ENCODE measurements around the gene KSR1.
A peak's percentile ranks its signal among the peaks of the same experiment; 100 is the strongest.

Gene KSR1

DNA sequence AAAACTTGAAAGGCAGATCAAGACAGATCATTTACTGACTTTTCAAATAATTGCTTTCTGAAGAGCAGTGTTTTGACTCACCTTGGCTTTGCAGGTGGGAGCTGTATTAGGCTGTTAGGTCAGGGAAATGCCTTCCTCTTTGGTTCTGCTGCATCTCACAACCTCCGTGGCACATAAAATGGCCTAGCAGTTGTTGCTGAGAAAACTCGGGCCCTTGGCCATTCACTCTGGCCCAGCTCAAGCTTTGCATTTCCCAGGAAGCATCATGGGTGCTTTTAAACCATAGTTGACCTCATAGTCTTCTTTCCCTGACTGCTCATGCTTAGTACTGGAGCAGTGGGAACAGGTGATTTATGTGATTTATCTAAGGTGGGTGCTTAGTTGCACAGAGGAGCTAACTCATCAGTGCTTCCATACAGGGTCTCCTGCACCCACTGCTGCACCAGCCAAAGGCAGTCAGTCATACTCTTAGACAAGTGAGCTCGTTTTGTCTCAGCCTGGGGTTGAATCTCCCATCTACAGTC, 83.6 kb downstream of the KSR1 start:
- TF ChIP-seq, protein P1, sequence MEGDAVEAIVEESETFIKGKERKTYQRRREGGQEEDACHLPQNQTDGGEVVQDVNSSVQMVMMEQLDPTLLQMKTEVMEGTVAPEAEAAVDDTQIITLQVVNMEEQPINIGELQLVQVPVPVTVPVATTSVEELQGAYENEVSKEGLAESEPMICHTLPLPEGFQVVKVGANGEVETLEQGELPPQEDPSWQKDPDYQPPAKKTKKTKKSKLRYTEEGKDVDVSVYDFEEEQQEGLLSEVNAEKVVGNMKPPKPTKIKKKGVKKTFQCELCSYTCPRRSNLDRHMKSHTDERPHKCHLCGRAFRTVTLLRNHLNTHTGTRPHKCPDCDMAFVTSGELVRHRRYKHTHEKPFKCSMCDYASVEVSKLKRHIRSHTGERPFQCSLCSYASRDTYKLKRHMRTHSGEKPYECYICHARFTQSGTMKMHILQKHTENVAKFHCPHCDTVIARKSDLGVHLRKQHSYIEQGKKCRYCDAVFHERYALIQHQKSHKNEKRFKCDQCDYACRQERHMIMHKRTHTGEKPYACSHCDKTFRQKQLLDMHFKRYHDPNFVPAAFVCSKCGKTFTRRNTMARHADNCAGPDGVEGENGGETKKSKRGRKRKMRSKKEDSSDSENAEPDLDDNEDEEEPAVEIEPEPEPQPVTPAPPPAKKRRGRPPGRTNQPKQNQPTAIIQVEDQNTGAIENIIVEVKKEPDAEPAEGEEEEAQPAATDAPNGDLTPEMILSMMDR (IDR thresholded peaks at IDR 0.05; ENCODE audit: low read depth, low read length), result no peak
- H3K4me3 ChIP-seq (ENCODE audit: low read depth, low read length), result no peak overlapping the region

DNA sequence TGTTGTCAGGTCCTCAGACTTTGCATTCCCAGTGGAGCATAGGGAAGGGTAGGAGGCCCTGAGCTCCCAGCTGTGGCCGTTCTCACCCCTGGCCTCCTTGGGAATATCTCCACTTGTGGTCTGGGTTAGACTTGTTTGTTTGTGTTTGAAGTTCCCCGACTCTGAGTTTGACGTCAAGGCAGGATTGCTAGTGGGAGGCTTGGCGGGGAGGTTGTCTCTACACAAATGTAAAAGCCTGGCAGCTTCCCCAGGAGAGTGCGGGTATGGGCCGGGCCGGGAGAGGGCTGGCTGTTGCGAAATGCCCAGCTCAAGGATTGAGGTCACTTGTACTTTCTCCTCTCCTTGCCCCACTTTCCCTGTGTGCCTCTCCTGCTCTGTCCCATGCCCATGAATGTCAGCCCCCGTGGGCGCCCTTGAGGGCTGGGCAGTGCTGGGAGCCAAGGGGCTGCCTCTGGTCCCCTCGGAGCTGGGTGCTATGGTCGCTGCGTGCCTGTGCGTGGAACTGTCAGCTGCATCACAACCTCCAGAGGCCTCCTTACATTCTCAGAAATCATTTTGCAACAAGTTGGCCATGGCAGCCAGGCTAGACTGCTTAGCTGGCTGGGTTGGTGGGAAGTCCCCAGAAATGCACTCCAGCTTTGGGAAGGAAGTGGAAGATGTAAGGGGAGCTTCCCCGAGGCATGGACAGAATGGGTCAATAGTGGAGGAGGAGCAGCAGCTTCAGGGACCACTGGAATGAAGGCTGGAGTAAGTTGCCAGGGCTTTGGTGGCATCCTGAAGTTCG, 84.3 kb downstream of the KSR1 start:
- TF ChIP-seq, protein P1 (IDR thresholded peaks at IDR 0.05; ENCODE audit: low read depth, low read length), result no peak
- 0 out of 2 replicates have a peak overlapping the region, but pooled peaks have one; percentile 2 for H3K4me3 ChIP-seq (ENCODE audit: low read depth, low read length)

DNA sequence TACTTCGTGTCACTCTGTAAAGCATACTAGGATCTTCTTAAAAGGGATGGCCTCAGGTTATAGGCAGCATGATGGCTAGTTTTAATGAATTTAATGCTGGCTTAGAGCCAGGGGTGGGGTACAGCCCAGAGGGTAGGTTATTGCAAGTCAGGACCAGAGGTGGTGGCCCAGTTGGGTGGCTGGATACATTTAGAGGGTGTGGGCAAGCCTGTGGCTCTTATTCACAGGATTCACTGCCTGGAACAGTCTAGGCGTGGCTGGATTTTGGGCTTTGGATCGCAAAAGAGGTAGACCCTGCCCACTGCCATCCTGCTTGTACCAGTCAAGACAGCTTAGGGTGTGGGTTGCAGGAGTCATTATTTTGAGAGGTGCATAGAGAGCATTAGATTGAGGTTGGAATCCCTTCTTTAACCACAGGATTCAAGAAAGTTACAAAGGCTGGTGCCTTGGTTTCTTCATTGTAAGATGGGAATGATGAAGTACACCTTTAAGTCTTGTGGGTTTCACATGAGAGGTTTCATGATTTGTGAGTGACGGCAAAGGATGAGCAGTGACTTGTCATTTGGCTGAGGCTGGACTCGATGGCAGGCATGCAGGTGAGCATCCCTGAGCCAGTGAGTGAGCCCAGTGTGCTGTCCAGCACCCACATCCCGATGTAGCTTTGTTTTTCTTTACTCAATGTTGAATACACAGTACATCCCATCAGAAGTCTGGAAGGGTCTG, 85.2 kb downstream of the KSR1 start:
- TF ChIP-seq, protein P1 (IDR thresholded peaks at IDR 0.05; ENCODE audit: low read depth, low read length), result no peak

DNA sequence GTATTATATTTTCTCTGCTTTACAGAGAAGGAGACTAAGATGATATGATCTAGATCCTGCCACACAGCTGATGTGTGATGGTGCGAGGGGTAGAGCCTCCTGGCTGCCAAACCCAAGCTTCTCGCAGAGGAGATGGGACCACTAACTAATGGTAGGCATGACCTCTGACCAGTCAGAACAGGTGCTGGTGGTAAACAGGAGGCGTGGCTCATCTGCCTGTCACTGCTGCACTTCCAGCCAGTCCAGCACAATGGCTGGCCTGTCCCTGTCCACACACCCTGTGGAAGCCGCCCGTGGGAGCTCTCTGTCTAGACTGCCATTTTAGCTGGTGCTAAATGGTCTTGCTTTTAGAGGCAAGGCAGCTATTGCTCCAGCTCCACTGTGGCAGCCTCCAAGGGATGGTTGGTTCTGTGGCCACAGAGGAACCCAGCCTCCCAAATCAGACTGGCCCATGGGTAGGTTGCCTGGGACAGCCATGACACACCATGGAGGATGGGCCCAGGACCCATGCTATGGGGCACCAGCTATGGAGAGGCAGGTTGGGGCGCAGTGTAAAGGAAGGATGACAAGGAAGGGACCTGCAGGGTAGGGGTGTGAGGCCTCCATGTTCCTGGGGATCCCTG, 86.7 kb downstream of the KSR1 start:
- TF ChIP-seq, protein P1 (IDR thresholded peaks at IDR 0.05; ENCODE audit: low read depth, low read length), result no peak
- no peak overlapping the region for H3K4me3 ChIP-seq (ENCODE audit: low read depth, low read length)

More for the DNA sequence above, 85.2 kb downstream of the KSR1 start:
- no peak overlapping the region for H3K4me3 ChIP-seq (ENCODE audit: low read depth, low read length)

DNA sequence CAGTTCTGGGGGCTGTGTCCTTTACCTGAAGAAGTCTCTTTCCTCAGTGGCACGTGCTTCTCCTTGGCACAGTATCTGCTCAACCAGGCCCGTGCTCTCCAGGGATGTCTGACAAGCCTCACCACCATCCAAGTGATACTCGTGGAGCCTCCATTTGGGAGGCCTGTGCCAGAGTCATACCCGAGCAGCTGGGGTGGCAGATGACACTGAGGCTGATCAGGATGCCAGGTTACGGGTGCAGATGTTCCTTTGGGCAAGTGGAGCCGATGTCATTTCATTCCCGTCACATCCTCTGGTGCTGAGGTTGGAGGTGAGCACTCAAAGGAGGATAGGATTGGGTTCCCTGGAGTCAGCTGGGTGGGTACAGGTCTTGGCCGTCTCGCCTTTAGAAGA, 87.2 kb downstream of the KSR1 start:
- TF ChIP-seq, protein P1 (IDR thresholded peaks at IDR 0.05; ENCODE audit: low read depth, low read length), result no peak
- H3K4me3 ChIP-seq (ENCODE audit: low read depth, low read length), result no peak overlapping the region

DNA sequence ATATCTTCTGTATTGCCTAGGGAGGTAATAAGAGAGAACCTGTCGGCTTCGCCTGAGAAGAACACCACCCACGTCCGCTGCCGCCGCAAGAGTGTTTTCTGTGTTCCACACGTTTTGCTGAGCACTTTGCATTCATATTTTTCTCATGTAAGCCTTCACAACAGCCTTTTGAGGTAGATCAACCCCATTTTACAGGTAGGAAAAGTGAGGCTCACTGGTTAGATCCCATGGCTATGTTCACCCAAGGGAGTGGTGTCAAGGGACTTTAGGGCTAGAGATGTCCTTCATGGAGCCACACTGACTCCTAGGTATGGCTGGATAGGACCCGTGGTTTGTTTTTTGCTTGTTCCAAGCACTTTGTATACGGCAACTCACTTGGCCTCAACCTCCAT, 87.7 kb downstream of the KSR1 start:
- TF ChIP-seq, protein P1 (IDR thresholded peaks at IDR 0.05; ENCODE audit: low read depth, low read length), result no peak
- no peak overlapping the region for H3K4me3 ChIP-seq (ENCODE audit: low read depth, low read length)
